Neural progenitor cell (in vitro differentiated cells): Measurements from ENCODE around the gene BTN2A1.

Experiments
- CTCF ChIP-seq: fragments of 200-600 bp; sonication (generic); IDR thresholded peaks from 2 replicates; pipeline ENCODE4 v1.5.1; 2017; ENCODE audit warnings: antibody characterized with exemption, mild to moderate bottlenecking
- EZH2 ChIP-seq: fragments of 200-600 bp; sonication (generic); IDR thresholded peaks from 2 replicates; pipeline ENCODE4 v1.6.1; 2017; ENCODE audit warnings: antibody characterized with exemption, mild to moderate bottlenecking, moderate library complexity

DNA sequence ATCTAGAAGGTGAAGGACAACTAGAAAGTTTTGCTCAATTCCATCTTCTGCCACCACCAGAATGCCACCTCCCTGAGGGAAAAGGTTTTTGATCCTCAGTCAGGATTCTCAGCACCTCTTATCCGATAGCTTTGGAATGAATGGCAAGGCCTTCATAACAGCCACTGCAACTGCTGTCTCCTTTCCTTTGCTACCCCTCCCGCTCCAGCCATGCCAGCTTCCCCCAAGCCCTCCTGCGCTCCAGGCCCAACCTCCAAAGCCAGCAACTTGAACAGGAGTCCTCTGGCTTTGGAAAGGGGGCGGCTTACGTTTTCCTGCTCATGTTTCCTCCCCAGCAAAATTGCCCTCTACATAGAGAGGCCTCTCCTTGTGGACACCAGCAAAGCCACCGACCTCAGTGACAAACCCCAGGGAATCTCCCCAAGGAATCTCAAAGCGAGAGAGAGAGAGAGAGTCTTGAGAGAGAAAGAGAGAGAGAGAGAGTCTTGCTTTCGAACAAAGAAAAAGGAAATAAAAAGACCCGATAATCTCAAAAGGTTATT is 420 bp upstream of the BTN2A1 start:
- TF ChIP-seq CTCF (no peak), EZH2 (no peak)
